Esophagus muscularis mucosa (tissue), 4 donors: ENCODE measurements around the gene IFNGR2. TPM values are rescaled to one million over a fixed set of nuclear protein-coding genes. Genes with fewer than 3 reads are reported as not detected.
"Not testable (repeated sequence)": the region's sequence is repeated elsewhere in the genome, so short reads cannot be mapped to it uniquely, and the experiment has no call there.

ENCODE experiments used
- DNase-seq: peaks from one replicate; pipeline ENCODE4 v3.0.0-alpha.2; 2017; ENCODE audit errors: extremely low spot score
- H3K27ac ChIP-seq, 4 donors: fragments of 200-600 bp; sonication (generic); replicated peaks in 1 of 4; 1 replicate in 3 of 4; 2 replicates in 1 of 4; pipeline ENCODE4 v1.5.1; 2016 to 2019; ENCODE audit warnings: mild to moderate bottlenecking in 1 of 4
- H3K27me3 ChIP-seq, 4 donors: fragments of 200-600 bp; sonication (generic); one replicate each; pipeline versions ENCODE4 v1.5.1 to v1.6.0; 2016 to 2019
- H3K36me3 ChIP-seq, 4 donors: fragments of 200-600 bp; sonication (generic); one replicate each; pipeline ENCODE4 v1.5.1; 2016 to 2019
- H3K4me1 ChIP-seq, 4 donors: fragments of 200-600 bp; sonication (generic); one replicate each; pipeline ENCODE4 v1.5.1; 2016 to 2019
- H3K4me3 ChIP-seq, 4 donors: fragments of 200-600 bp; sonication (generic); 1 replicate in 2 of 4; 2 replicates in 2 of 4; pipeline ENCODE4 v1.5.1; 2016 to 2019; ENCODE audit warnings: mild to moderate bottlenecking in 4 of 4, moderate library complexity in 1 of 4
- H3K9me3 ChIP-seq, 4 donors: fragments of 200-600 bp; sonication (generic); 1 replicate in 3 of 4; 2 replicates in 1 of 4; pipeline ENCODE4 v1.5.1; 2016 to 2019
- CTCF ChIP-seq, 3 experiments: fragments of 200-600 bp in 2 of 3; fragments of 450-650 bp in 1 of 3; sonication (generic) in 2 of 3; IDR thresholded peaks; one replicate each; pipeline ENCODE4 v1.5.1; 2017 to 2019; ENCODE audit warnings: antibody characterized with exemption in 3 of 3, mild to moderate bottlenecking in 2 of 3, moderate library complexity in 1 of 3
- EP300 ChIP-seq: sonication (generic); formaldehyde crosslinking; IDR thresholded peaks from one replicate; pipeline ENCODE4 v1.6.1; 2017; ENCODE audit warnings: antibody characterized with exemption
- POLR2A ChIP-seq: fragments of 450-650 bp; IDR thresholded peaks from one replicate; pipeline ENCODE4 v1.6.1; 2017; ENCODE audit warnings: antibody characterized with exemption, moderate library complexity, mild to moderate bottlenecking, low read depth
- POLR2AphosphoS5 ChIP-seq, 2 donors: sonication (generic); formaldehyde crosslinking; IDR thresholded peaks; one replicate each; pipeline ENCODE4 v1.6.1; 2017; ENCODE audit warnings: antibody characterized with exemption in 2 of 2
- WGBS: methylation state at CpG from one replicate; pipeline ENCODE4 v1.1.5; 2018; 5-methylcytosine and 5-hydroxymethylcytosine counted together
- intact Hi-C: fragments of 100-400 bp; cut with DNase I; formaldehyde crosslinking; loops from one replicate; pipeline ENCODE4 v1.15.1; 2023
- total RNA-seq, 4 donors: library from RNA; depleted of rRNA; stranded (reverse); fragments of >200 nt; gene quantifications; one replicate each; pipeline versions ENCODE4 v1.1.0 to v1.2.1, GENCODE V29; 2016

IFNGR2 gene
- total RNA-seq, 4 donors from 2014 or later: 28.7 to 56.3 (median 39.3) TPM

DNA sequence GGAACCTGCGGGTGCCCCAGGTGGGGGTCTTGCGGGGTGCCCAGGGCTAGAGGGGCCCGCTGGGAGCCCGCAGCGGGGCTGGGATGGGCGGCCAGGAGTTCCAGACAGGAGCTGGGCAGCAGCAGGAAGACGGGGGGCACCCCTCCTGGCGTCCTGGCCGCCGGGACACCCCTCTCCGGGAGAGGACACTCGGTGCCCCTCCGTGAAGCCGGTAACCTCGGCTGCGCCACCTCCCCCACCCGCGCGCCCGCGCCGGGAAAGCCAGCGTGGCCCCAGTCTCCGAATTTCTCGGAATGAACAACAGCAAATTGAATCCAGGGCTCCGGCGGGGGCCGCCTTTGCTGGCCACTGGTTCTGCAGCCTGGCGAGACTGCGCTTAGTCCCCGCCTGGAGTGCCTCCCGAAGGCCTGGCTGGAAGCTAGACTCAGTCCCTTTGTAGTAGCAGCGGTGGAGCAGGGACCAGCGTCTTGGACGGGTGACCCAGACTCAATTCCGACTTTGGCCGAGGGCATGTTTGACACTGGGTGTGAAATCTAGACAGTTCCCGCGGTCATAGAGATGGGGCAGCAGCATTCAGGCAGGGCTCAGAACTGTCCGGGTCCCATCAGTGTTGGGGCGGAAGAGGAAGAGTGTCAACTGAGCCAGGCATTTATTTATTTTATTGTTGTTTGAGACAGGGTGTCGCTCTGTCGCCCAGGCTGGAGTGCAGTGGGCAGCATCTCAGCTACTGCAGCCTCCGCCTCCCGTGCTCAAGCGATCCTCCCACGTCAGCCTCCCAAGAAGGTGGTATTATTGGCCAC, 773 bp downstream of the IFNGR2 start:
- intact Hi-C loops: loop anchor here (2.0 kb wide), 1 partner anchor 41 kb away; no protein-coding TSS in a partner anchor
- Histone ChIP-seq H3K4me1 (peaks cover 24 to 52% (median 44%) of the 10 kb centered on the region in 4 donors), H3K27me3 (no peaks in the 10 kb centered on the region), H3K27ac (peak overlapping the region; percentile 91 to 98 (median 94)), H3K9me3 (no peaks in the 10 kb centered on the region), H3K4me3 (peak overlapping the region; percentile 83 to 94 (median 92)), H3K36me3 (peaks cover 0 to 6% (median 0%) of the 10 kb centered on the region in 4 donors)
- 22% methylated on average over 8 of the region's 47 CpGs for WGBS
- TF ChIP-seq POLR2AphosphoS5 (IDR thresholded peaks at IDR 0.05) (peak; percentile 23 to 55), POLR2A (no peak), CTCF (IDR thresholded peaks at IDR 0.05) (peak in 1 of 3 experiments; percentile 10)
- DNase-seq: peak; percentile 92

- peaks cover 0 to 14% (median 8%) of the 10 kb centered on the region in 4 donors for H3K36me3 ChIP-seq
- H3K9me3 ChIP-seq: no peaks in the 10 kb centered on the region
- H3K27me3 ChIP-seq: no peaks in the 10 kb centered on the region
- no peak for DNase-seq
- H3K27ac ChIP-seq: no peak overlapping the region
- H3K4me1 ChIP-seq: peaks cover 25 to 67% (median 57%) of the 10 kb centered on the region in 4 donors
- TF ChIP-seq EP300 (no peak), POLR2A (no peak), CTCF (IDR thresholded peaks at IDR 0.05) (no peak), POLR2AphosphoS5 (IDR thresholded peaks at IDR 0.05) (no peak)
- H3K4me3 ChIP-seq: no peak overlapping the region
- 65% methylated on average over 5 of the region's 5 CpGs for WGBS
- intact Hi-C loops: no loop called here
Measured at GRCh38 chr21:33406493-33406892, 3.3 kb downstream of the IFNGR2 start.

DNA sequence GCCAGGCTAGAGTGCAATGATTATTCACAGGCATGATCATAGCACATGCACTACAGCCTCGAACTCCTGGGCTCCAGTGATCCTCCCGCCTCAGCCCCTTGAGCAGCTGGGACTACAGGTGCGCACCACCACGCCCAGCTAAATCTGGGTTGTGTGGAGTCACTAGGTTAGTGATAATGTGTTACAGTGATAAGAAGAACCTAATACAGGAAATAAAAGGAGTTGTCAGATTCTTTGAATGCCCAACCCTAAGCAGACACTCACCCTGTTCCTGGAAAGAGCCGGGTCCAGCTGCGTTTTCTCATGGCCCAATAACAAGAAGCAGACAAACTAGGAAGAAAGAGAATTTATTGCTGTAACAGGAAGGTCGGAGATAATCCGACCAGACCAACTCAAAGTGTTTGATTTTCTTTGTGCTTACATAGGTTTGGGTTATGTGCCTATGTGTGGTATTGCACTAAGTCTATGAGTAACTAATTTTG, 8.8 kb downstream of the IFNGR2 start:
- H3K4me1 ChIP-seq: peaks cover 16 to 54% (median 42%) of the 10 kb centered on the region in 4 donors
- peak overlapping the region in 1 of 4 donors; percentile 44 for H3K27ac ChIP-seq
- no peak overlapping the region for H3K4me3 ChIP-seq
- no peaks in the 10 kb centered on the region for H3K9me3 ChIP-seq
- peaks cover 24 to 56% (median 35%) of the 10 kb centered on the region in 4 donors for H3K36me3 ChIP-seq
- intact Hi-C loops: no loop called here
- TF ChIP-seq CTCF (IDR thresholded peaks at IDR 0.05) (no peak), POLR2AphosphoS5 (IDR thresholded peaks at IDR 0.05) (no peak), POLR2A (no peak), EP300 (no peak)
- H3K27me3 ChIP-seq: no peaks in the 10 kb centered on the region
- 83% methylated on average over 8 of the region's 8 CpGs for WGBS
- DNase-seq: no peak

DNA sequence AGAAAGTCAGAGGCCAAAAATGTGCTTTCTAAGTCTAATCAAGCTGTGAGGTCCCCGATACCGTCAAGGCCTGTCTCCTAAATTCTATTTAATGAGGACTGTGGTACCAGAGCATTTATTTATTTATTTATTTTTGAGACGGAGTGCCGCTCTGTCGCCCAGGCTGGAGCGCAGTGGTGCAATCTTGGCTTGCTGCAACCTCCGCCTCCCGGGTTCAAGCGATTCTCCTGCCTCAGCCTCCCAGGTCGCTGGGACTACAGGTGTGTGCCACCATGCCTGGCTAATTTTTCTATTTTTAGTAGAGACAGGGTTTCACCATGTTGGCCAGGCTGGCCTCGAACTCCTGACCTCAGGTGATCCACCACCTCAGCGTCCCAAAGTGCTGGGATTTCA, 9.2 kb downstream of the IFNGR2 start:
- DNase-seq, H3K27me3 ChIP-seq, H3K4me3 ChIP-seq, H3K9me3 ChIP-seq, intact Hi-C loops: not testable (repeated sequence)
- WGBS: 92% methylated on average over 12 of the region's 12 CpGs
- H3K27ac ChIP-seq: peak overlapping the region in 1 of 4 donors; percentile 44
- peaks cover 27 to 60% (median 39%) of the 10 kb centered on the region in 4 donors for H3K36me3 ChIP-seq
- H3K4me1 ChIP-seq: peaks cover 16 to 50% (median 38%) of the 10 kb centered on the region in 4 donors

DNA sequence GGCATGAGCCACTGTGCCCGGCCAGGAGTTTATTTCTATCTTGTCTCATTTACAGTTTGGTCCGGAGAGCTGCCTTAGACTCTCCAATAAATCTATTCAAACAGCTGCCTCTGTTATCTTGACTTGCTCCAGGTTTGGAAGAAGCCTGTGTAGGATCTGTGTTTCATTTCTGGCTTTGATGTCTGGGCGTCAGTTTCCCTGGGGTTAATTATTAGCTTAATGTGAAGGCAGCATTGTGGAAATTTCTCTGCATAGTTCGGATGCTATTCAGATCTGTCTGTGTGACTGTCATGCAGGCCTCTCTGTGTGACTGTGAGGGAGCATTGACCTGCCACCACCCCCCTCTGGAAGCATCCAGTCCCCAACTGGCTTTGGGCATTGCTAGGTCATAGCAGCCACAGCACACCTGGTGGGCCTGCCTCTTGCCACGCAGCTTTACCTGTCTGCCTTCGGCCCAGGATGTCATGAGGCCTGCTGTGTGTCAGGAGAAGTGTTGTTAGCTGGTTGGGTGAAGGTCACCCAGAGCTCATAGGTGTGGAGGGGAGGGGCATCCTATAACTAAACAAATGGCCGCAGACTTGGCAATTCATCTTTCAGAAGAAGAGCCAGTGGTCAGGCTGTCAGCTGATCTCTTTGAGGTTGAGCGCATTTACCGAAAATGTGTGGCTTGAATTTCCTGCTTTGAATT, 9.8 kb downstream of the IFNGR2 start:
- 70% methylated on average over 9 of the region's 9 CpGs for WGBS

More for the DNA sequence above, 9.8 kb downstream of the IFNGR2 start:
- H3K36me3 ChIP-seq: peaks cover 27 to 65% (median 43%) of the 10 kb centered on the region in 4 donors
- H3K27me3 ChIP-seq: no peaks in the 10 kb centered on the region
- intact Hi-C loops: no loop called here
- DNase-seq: no peak
- TF ChIP-seq CTCF (IDR thresholded peaks at IDR 0.05) (no peak), EP300 (no peak), POLR2AphosphoS5 (IDR thresholded peaks at IDR 0.05) (no peak), POLR2A (no peak)
- no peak overlapping the region for H3K4me3 ChIP-seq
- peak overlapping the region in 1 of 4 donors; percentile 44 for H3K27ac ChIP-seq
- H3K9me3 ChIP-seq: no peaks in the 10 kb centered on the region
- peaks cover 16 to 45% (median 36%) of the 10 kb centered on the region in 4 donors for H3K4me1 ChIP-seq
